ENCODE measurements around the gene OAF.

OAF gene

DNA sequence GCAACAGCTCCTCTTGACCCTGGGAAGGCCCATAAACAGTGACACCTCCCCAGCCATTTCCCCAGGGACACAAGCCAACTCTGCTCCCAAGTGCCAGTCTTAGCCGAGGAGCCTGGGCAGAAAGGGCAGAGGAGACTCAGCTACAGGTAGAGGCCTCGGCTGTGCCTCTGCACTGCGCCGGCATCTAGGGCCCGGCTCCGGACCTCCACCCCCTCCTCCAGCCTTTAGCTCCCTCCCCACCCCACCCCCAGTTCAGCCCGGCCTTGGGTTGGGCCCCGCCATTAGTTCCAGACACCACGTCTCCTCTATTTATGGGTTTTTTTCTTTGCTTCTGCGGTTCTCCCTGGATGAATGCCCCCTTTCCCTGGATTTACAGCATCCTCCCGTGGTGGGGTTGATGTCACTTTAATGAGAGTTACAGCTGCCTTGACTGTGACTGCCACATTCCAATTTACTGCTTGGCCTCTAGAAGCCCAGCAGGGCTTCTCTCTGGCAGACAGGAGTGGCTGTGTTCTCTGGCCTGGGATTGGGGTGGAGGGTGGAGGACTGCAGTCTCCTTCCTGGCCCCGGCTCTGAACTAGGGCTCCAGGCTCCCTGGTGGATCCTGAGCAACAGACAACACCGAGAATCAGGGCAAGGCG lies 13.5 kb upstream of the OAF start:
- DNase-seq (ENCODE audit: low spot score): no peak

DNA sequence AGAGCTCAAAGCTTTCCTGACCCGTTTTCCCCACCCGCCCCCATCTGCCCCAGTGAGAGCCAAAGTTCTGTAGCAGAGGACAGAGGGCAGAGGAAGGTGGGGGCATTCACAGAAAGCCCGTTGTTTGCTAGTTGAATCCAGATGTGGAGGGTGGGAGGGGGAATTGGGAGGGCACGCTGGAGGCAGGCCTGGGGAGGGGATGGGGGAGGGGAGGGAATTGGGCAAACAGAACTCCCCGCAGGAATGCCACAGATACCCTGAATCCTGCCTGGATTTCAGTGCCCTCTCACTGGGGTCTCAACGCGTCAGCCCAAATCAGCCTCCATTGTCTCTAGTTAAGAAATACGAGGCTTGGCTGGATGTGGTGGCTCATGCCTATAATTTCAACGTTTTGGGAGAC lies 12.9 kb upstream of the OAF start:
- H3K27ac ChIP-seq: peak overlapping the region in 1 of 2 donors; percentile 61

More for the DNA sequence above, 13.5 kb upstream of the OAF start:
- no peak overlapping the region for H3K4me3 ChIP-seq
- H3K27ac ChIP-seq: peak overlapping the region in 1 of 2 donors; percentile 61
- TF ChIP-seq, protein P1, sequence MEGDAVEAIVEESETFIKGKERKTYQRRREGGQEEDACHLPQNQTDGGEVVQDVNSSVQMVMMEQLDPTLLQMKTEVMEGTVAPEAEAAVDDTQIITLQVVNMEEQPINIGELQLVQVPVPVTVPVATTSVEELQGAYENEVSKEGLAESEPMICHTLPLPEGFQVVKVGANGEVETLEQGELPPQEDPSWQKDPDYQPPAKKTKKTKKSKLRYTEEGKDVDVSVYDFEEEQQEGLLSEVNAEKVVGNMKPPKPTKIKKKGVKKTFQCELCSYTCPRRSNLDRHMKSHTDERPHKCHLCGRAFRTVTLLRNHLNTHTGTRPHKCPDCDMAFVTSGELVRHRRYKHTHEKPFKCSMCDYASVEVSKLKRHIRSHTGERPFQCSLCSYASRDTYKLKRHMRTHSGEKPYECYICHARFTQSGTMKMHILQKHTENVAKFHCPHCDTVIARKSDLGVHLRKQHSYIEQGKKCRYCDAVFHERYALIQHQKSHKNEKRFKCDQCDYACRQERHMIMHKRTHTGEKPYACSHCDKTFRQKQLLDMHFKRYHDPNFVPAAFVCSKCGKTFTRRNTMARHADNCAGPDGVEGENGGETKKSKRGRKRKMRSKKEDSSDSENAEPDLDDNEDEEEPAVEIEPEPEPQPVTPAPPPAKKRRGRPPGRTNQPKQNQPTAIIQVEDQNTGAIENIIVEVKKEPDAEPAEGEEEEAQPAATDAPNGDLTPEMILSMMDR (IDR thresholded peaks at IDR 0.05): no peak

DNA sequence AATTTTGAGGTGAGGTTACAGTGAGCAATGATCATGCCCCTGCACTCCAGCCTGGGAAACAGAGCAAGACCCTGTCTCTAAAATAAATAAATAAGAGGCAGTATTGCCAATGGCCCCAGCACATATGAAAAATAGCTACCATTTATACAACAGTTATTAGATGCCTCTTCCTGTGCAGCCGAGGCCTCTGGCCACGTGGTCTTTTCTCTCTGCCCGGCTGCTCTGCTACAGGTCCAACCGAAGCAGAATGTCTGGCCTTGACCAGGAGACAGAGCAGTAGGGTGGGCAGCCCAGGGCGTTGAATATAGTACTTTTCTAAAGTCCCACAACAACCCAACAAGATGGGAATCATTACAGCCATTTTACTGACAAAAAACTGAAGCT lies 12.4 kb upstream of the OAF start:
- no peak overlapping the region for H3K27ac ChIP-seq
- TF ChIP-seq, protein P1 (IDR thresholded peaks at IDR 0.05): no peak
- no peak for DNase-seq (ENCODE audit: low spot score)
- H3K4me3 ChIP-seq: no peak overlapping the region

More for the DNA sequence above, 12.9 kb upstream of the OAF start:
- TF ChIP-seq, protein P1 (IDR thresholded peaks at IDR 0.05): no peak
- DNase-seq (ENCODE audit: low spot score): no peak
- H3K4me3 ChIP-seq: no peak overlapping the region

DNA sequence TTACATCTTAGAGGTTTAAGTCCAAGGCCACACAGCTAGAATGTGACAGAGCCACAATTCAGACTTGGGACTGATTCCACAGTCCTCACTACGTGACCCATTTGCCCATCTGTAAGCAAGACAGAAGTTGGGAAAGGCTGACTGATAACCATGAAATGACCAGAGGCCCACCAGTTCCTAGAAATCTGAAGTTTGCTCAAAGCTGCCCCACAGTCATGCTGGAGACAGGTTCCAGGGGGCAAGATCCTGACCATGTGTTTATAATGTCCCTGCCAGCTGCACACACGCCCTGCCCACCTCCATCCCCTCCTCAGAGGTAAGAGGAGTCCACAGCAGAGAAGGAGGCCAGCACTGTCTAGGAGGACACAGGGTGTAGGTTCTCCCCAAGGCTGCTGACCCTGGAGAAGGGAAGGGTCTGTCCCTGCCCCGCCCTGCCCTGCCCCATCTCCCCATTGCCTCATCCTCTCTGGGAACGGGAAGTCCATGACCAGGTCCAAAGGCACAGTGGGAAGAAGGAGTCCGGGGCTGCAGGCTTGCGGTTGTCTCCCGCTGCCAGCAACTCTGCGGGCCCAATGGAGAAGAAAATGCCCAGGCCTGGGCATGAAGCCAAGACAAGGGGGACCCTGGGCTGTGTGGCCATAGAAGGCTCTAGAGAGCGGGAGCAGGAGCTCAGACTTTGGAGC lies 11.9 kb upstream of the OAF start:
- Histone ChIP-seq H3K4me3 (no peak overlapping the region), H3K27ac (no peak overlapping the region)
- DNase-seq (ENCODE audit: low spot score): no peak
- TF ChIP-seq, protein P1 (IDR thresholded peaks at IDR 0.05): no peak

DNA sequence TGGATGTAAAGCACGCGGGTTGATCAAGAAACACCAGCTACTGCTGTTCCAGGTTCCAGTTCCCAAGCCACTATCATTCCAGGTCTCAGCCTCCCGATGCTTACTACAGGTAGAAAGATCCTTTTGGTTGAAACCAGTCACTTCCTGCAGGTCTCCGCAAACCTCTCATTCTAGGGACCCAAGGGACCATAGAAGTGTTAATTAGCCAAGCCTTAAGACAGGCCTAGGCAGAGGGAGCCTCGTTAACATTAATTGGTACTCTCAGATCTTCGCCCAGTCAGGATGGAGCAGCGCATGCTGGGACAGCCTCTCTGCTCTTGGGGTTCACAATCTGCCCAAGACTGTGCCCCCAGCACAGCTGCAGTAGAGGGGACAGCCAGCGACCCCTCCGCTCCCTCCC lies 11.2 kb upstream of the OAF start:
- TF ChIP-seq, protein P1 (IDR thresholded peaks at IDR 0.05): no peak
- Histone ChIP-seq H3K27ac (no peak overlapping the region), H3K4me3 (no peak overlapping the region)
- no peak for DNase-seq (ENCODE audit: low spot score)

DNA sequence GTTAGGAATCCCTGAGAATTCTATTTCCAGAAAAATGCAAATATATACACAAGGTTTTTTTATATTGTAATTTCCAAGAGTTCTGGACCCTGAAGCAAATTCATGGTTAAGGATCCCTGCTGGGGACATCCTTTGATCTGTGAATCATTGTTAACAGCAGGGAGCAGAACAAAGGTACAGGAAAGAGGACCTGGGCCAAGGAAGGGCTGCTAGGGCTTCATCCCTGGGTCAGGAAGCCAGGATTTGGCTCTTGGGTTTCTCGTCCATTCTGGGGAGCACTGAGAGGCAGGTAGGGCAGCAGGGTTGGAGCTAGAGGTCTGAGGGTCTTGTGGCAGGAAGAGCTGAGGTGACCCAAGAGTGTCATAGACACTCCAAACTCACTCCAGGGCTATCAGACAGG lies 10.2 kb upstream of the OAF start:
- no peak for DNase-seq (ENCODE audit: low spot score)
- Histone ChIP-seq H3K27ac (no peak overlapping the region), H3K4me3 (no peak overlapping the region)
- TF ChIP-seq, protein P1 (IDR thresholded peaks at IDR 0.05): no peak

DNA sequence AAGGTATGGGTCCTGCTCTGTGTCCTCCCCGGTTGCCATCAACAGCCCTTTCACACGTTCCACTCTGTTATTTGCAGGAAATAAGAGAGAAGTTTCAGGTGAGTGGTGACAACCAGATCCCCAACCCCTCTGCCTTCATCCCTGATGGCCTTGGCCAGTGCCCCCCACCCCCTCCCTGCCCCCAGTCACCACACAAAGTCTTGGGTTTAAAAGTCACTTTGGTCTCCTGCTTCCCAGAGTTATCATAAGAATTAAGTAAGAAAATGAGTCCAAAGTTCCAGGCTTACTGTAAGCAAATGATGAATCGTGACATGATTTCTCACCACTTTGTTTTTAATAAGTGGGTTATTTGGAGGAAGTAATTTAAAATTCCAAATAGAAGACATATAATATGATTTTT lies 9.2 kb upstream of the OAF start:
- TF ChIP-seq, protein P1 (IDR thresholded peaks at IDR 0.05): no peak
- DNase-seq (ENCODE audit: low spot score): no peak
- Histone ChIP-seq H3K4me3 (no peak overlapping the region), H3K27ac (no peak overlapping the region)

Data from coronary artery (tissue), 2 donors.